Loucy (cell line): ENCODE results near the gene AGBL4.

Experiments used
- H2AFZ ChIP-seq: fragments of 200-600 bp; sonication (generic); 2 replicates; pipeline ENCODE4 v1.6.0; 2016; ENCODE audit warnings: antibody characterized with exemption, mild to moderate bottlenecking, low read length, moderate library complexity
- H3F3A ChIP-seq: fragments of 200-600 bp; 2 replicates; pipeline ENCODE4 v1.6.0; 2016; ENCODE audit warnings: antibody characterized with exemption, low read depth, mild to moderate bottlenecking
- H3K27me3 ChIP-seq: fragments of 200-600 bp; sonication (generic); 2 replicates; pipeline ENCODE4 v1.6.1; 2014; ENCODE audit warnings: low read length, mild to moderate bottlenecking; ENCODE audit not compliant: insufficient read depth, poor library complexity, severe bottlenecking
- H3K36me3 ChIP-seq: fragments of 200-600 bp; sonication (generic); 2 replicates; pipeline ENCODE4 v1.6.1; 2016; ENCODE audit warnings: low read length; ENCODE audit not compliant: insufficient read depth
- H3K4me1 ChIP-seq: fragments of 200-600 bp; sonication (generic); 2 replicates; pipeline ENCODE4 v1.5.1; 2014; ENCODE audit warnings: low read length, mild to moderate bottlenecking; ENCODE audit not compliant: insufficient read depth, poor library complexity, severe bottlenecking
- H3K4me2 ChIP-seq: fragments of 200-600 bp; sonication (generic); 2 replicates; pipeline ENCODE4 v1.6.0; 2014; ENCODE audit warnings: antibody characterized with exemption, low read length, low read depth, mild to moderate bottlenecking; ENCODE audit not compliant: poor library complexity, severe bottlenecking
- H3K4me3 ChIP-seq: fragments of 200-600 bp; sonication (generic); 2 replicates; pipeline ENCODE4 v1.5.1; 2014; ENCODE audit warnings: low read length, mild to moderate bottlenecking, mixed read lengths; ENCODE audit not compliant: poor library complexity, severe bottlenecking
- H3K79me2 ChIP-seq: fragments of 200-600 bp; sonication (generic); 2 replicates; pipeline ENCODE4 v1.6.1; 2014; ENCODE audit warnings: low read length; ENCODE audit not compliant: insufficient read depth
- H3K9ac ChIP-seq: fragments of 200-600 bp; sonication (generic); 2 replicates; pipeline ENCODE4 v1.6.0; 2014; ENCODE audit warnings: mild to moderate bottlenecking, low read depth, low read length, moderate library complexity; ENCODE audit not compliant: poor library complexity, severe bottlenecking
- H3K9me2 ChIP-seq: fragments of 200-600 bp; sonication (generic); replicated peaks from 2 replicates; pipeline ENCODE4 v1.6.1; 2016; ENCODE audit warnings: low read depth, low read length, mixed read lengths
- H3K9me3 ChIP-seq: fragments of 200-600 bp; sonication (generic); 2 replicates; pipeline ENCODE4 v1.6.1; 2014; ENCODE audit warnings: mild to moderate bottlenecking, antibody characterized with exemption, low read length, low read depth; ENCODE audit not compliant: insufficient read depth
- H4K20me1 ChIP-seq: fragments of 200-600 bp; sonication (generic); 2 replicates; pipeline ENCODE4 v1.6.0; 2014; ENCODE audit warnings: antibody characterized with exemption, low read length, mild to moderate bottlenecking; ENCODE audit not compliant: insufficient read depth, poor library complexity, severe bottlenecking
- CTCF ChIP-seq: fragments of 200-600 bp; sonication (generic); conservative IDR thresholded peaks from 2 replicates; pipeline ENCODE4 v1.5.1; 2014; ENCODE audit warnings: mild to moderate bottlenecking, antibody characterized with exemption, low read length
- EZH2phosphoT487 ChIP-seq: fragments of 200-600 bp; IDR thresholded peaks from 2 replicates; pipeline ENCODE4 v1.6.1; 2018; ENCODE audit warnings: antibody characterized with exemption, mild to moderate bottlenecking, moderate library complexity, borderline replicate concordance

Gene AGBL4

GRCh38 chr1:49728377-49728776, 295.4 kb downstream of the AGBL4 start:
- Histone ChIP-seq H3K4me1 (no peaks in the 10 kb centered on the region), H3K36me3 (no peaks in the 10 kb centered on the region), H3K79me2 (no peaks in the 10 kb centered on the region), H3K9ac (no peak overlapping the region), H4K20me1 (no peaks in the 10 kb centered on the region), H3K9me3 (no peaks in the 10 kb centered on the region), H2AFZ (no peak overlapping the region), H3K4me2 (no peak overlapping the region), H3K9me2 (no peaks in the 10 kb centered on the region), H3F3A (no peaks in the 10 kb centered on the region), H3K4me3 (no peak overlapping the region), H3K27me3 (no peaks in the 10 kb centered on the region)
- TF ChIP-seq EZH2phosphoT487 (no peak), CTCF (no peak)

- Histone ChIP-seq H3K4me3 (no peak overlapping the region), H3K9me3 (no peaks in the 10 kb centered on the region), H3K9me2 (no peaks in the 10 kb centered on the region), H3K27me3 (no peaks in the 10 kb centered on the region), H3K79me2 (no peaks in the 10 kb centered on the region), H3K4me2 (no peak overlapping the region), H3K4me1 (no peaks in the 10 kb centered on the region), H3F3A (no peaks in the 10 kb centered on the region), H3K36me3 (no peaks in the 10 kb centered on the region), H4K20me1 (no peaks in the 10 kb centered on the region), H3K9ac (no peak overlapping the region), H2AFZ (no peak overlapping the region)
- no peak for TF ChIP-seq EZH2phosphoT487
- no peak for TF ChIP-seq CTCF
Observed at GRCh38 chr1:49723662-49724061, 300.1 kb downstream of the AGBL4 start.

GRCh38 chr1:49694251-49694827, 329.4 kb downstream of the AGBL4 start:
- no peaks in the 10 kb centered on the region; the same call in 1 of the 2 replicates for H3K9me3 ChIP-seq
- no peaks in the 10 kb centered on the region for H3K79me2 ChIP-seq
- H3F3A ChIP-seq = no peaks in the 10 kb centered on the region
- no peak overlapping the region for H3K9ac ChIP-seq
- no peaks in the 10 kb centered on the region for H3K9me2 ChIP-seq
- TF ChIP-seq EZH2phosphoT487 (no peak), CTCF (no peak)
- no peaks in the 10 kb centered on the region for H4K20me1 ChIP-seq
- no peak overlapping the region for H2AFZ ChIP-seq
- no peaks in the 10 kb centered on the region for H3K27me3 ChIP-seq
- H3K4me3 ChIP-seq = no peak overlapping the region
- no peaks in the 10 kb centered on the region for H3K36me3 ChIP-seq
- no peaks in the 10 kb centered on the region for H3K4me1 ChIP-seq
- H3K4me2 ChIP-seq = no peak overlapping the region
